NCI-H1694 treated with DMSO at 0.1 percent for 48 hours (cell line): ENCODE measurements around the gene GJB3.
"Not testable (repeated sequence)": the region's sequence is repeated elsewhere in the genome, so short reads cannot be mapped to it uniquely, and the experiment has no call there.

Experiments
- DNase-seq: peaks from one replicate; lab custom pipeline; 2025; lab: John Stamatoyannopoulos, UW

The GJB3 gene

DNA sequence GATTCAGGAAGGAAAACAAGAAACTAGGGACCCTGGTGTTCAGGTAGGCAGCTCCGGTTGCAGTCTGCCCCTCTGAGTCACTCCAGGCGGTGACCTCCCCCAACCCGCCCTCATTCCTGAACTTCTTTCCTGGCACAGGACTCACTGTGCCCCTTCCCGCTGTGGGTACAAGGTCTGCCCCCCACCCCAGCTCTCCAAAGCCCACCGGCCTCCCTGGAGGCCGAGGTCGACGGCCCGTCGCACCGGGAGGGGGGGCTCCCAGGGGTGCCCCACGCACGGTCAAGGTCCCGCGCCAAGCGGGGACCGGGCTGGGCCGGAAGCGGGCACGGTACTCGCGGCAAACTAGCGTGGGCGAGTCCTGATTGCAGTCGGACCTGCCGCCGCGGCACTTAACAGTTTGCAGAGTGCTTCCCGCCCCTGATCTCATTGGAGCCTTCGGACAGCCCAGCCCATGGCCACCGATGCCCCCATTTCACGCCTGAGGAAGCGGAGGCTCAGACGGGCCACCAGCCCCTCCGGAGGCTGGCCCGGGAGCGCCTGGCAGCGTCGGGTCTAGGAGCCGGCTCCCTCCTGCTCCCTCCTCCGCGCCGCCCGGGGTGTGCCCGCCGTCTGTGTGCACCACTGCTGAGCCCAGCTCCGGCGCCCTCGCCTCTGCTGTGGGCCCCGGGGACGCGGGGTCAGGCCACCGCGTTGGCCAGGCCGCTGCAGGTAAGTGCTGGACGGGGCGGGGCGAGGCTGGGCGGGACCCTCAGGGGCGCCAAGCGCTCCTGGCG is at the start of gene GJB3:
GJB3 (plus strand) TSS at position 144 of the 773 bp plus-strand sequence. CDS start 3,549 bp downstream, outside the sequence.
- DNase-seq, result no peak

DNA sequence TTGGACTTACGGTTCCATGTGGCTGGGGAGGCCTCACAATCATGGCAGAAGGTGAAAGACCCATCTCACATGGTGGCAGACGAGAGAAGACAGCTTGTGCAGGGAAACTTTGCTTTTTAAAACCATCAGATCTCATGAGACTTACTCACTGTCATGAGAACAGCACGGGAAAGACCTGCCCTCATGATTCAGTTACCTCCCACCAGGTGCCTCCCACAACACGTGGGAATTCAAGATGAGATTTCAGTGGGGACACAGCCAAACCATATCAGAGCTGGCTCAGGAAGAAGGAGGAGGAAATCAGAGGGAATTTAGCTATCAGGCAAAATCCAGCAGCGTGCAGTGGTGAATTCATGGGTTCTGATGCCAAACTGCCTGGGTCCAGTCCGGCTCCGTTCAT is 48.2 kb upstream of the GJB3 start:
- not testable (repeated sequence) for DNase-seq

DNA sequence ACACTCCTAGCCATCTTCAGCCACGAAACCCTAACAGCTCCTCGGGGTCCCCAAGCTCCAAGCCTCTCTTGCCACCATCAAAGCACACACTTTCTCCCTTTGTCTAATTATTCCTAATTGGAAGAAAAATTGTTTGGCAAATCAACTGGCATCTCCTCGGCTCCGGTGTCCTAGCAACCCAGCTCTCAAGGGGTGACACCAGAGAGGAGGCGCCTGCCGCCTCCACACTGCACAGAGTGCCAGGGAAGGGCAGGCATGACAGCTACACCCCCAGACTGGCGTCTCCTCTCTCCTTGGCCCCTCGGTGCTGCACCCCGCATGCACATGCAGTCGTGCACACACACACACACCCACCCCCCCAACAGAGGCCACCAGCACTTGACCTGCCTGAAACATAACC is 44.3 kb upstream of the GJB3 start:
- no peak for DNase-seq

DNA sequence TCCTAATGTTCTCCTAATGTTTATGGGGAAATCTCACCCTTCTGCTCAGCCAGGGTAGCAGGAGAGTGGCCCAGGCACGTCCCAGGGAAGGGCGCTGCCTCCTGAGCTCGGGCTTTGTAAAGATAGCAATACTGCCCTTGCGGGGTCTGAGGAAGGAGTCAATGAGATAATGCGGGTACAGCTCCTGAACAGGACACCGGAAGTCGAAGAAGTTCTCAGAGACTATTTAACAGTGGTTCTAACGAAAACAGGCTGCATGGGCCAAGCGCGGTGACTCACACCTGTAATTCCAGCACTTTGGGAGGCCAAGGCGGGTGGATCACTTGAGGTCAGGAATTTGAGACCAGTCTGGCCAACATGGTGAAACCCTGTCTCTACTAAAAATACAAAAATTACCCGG is 43.8 kb upstream of the GJB3 start:
- not testable (repeated sequence) for DNase-seq

DNA sequence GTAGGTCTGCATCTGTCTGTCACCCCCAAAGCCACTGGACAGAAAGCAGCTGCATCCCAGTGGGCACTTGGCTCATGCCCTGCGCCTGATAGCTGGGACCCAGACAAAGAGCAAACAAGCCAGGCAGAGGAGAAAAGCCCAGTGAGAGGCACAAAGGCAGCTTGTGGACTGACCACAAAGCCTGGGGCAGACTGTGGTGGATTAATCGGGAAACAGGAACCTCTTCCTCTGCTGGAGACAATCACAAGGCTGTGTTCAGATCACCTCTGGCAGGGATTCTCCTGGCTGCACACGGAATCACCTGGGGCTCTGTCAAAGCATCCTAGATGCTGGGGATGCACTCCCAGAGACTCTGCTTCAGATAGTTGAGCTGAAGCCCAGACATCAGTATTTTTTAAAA is 41.4 kb upstream of the GJB3 start:
- no peak for DNase-seq

DNA sequence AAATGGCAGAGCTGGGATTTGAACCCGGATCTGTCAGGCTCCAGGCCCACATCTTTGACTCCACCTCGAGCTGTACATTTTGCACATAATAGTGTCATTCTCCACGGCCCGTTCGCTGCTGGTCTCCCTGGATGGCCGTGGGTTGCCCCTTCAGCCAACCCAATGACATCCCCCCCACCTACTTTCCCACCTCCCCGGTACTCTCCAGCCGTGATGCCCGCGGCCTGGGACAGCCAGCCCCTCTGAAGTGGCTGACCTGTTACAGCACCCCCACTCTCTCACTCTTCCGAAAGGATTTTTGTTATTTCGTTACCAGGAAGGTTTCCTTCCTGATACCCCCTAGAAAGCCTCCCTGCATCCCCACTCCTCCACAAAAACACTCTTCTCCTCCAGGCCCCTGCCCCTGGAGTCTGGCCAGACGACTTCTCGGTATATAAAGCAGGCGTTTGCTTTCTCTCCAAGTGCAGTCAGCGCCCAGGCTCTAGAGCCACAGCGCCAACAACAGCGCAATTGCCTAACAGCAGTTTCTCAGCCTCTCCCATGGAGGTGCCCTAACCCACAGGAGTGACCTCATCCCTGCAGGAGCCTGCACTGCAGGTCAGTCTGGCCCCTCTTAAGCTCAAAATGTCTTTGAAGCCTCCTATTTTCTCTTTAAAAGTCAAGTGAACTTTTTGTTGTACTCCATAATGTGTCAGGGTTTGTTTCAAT is 40.7 kb upstream of the GJB3 start:
- DNase-seq, result no peak

DNA sequence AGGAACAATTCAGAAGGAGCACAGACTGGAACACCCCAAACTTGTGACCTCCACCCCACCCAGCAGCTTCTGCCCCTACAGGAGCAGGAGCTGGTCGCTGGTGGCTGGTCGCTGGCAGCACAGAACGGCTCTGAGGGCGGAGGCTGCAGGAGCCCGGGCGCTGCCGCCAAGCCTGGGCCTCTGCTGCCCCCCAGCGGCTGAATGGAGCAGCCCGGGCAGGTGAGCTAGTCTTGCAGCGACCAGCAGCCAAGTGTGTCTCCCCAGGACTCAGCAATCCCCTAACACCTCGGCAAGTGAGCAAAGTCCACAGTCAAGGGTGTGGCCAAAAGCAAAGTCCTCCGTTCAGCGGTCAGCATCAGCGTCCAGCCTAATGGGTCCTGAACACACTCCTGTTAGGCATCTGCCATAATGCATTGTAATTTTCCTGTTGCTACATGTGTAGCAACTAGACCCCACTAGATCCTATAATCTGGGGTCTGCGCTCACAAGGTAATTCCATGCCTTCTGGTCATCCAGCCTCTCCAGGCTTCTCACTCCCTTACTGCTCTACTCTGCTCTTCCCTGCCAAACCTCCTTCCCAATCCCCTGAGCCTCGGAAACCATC is 38.2 kb upstream of the GJB3 start:
- DNase-seq, result peak; percentile 19

DNA sequence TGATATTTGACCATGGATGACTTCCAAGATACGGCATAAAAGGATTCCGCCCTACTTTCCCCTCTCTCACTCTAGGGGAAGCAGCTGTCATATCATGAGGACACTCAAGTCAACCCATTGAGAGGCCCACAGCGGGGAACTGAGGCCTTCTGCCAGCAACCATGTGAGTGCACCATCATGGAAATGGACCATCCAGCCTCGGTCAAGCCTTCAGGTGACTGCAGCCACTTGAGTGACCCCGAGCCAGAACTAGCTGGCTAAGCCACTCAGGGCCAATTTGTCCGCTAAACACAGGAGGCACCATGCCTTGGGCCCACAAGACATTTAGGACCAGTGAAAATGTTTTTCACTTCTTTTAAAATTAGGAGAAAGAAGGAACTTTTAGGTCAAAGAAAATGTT is 37.2 kb upstream of the GJB3 start:
- no peak for DNase-seq

DNA sequence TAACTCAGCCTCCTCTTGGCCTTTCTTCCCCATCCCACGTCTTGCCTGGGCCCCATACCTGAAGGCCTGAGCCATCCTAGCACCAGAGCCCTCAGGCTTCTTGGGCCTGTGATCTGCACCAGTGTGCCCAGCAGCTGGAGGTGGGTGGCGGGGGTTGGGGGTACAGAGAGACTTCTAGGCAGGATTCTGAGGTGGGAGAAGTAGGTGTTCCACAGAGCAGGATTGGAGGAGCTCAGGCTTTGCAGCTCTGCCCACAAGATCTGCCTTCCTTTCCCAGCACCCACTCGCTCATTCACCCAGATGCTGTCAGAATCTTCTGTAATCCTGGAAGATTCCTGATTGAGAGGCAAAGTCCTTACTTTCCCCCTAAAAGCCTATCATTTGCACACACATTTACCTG is 36.2 kb upstream of the GJB3 start:
- no peak for DNase-seq

DNA sequence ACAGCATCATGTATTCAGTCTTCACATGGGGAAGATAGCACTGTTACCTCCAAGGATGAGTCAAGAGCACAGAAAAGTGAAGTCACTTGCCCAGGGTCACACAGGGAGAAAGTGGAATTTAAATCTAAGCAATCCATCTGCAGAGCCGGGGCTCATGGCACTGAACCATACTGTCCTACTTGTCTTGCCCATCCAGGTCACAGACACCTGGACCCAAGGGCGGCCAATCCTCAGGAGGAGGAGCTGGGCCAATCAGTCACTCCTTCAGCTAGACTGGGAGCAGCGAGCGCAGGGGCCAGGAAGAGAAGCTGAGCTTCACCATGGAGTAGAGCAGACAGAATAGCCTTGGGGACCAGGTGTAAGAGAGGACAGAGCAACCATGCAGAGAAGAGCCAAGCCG is 35.3 kb upstream of the GJB3 start:
- DNase-seq, result no peak

DNA sequence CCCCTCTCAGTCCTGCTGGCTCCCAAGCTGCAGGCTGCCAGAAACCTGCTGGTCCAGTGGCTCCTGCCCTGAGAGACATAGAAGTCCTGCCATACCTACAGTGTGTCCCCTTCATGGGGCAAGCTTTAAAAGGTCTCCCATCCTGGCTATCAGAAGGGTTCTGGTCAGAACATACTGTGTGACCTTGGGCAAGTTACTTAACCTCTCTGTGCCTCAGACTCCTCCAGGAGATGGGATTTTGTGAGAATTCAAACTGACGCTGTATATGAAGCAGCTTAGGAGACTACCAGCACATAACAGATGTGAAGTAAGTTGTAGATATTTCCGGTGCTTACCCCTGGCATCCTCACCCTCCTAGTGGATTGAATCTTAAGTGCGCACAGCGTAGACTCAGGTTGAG is 34.9 kb upstream of the GJB3 start:
- DNase-seq, result no peak

DNA sequence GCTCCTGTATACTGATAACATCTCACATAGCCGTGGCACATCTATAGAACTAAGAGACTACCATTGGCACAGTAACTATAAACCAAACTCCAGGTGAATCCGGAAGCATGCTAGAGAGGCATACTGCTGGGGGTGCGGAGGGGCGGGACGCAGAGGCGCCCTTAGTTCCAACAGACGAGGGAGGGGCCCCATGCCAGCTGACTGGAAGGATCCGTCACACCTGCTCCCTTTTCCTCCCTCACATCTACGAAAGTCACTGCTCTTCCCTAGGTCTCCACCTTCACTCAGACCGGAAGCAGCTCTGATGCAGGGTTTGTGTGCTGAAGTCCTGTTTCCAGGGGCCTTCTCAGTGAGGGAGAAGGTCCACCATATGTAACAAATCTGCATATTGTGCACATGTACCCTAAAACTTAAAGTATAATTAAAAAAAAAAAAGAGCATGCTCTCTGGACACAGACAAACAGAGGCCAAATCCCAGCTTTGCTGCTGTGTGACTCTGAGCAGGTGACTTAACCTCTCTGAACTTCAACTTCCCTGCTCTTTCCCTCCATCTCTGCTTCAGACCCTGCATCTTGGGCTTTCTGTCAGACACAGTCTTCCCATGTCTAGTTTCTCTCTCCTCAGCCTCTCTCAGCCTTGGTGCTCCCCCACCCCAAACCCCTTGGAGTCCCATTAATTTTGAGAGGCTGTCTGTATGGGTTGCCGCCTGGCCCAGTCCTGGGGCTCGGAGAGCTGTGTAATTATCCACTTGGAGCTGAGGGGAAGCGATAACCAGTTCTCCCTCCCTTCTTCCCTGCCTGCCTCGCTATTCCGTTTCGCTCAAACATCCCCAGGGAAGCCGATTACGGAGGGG is 34.0 kb upstream of the GJB3 start:
- no peak for DNase-seq

DNA sequence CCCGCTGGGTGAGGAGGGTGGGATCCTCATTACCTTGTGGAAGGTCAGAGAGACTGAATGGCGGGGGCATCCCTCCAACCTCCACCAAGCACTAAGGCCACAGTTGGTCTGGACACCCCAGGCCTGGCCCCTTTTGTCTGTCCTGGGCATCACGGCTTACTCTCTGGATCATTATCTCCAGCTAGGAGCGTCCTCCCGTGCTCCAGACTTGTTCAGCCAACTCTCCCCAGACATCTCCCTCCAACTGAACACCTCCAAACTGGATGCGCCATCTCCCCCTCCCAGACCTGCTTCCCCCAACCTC is 33.4 kb upstream of the GJB3 start:
- no peak for DNase-seq

DNA sequence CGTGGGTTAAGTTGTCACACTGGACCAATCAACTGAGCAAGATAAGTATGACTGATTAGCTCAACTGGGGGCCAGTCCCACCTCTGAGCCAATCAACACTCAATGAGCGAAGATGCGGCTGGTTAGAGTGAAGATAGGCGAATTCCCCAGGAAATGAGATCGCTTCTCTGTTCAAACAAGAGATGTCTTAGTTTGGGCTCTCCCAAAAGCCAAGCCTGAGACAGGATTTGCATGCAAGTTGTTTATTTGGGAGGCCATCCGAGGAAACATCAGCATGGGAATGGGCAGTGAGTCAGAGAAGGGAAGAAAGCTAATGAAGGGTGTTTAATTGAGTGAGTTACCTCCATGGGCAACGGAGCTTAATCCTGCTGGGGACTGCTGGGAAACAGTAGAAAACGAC is 31.0 kb upstream of the GJB3 start:
- DNase-seq, result no peak

DNA sequence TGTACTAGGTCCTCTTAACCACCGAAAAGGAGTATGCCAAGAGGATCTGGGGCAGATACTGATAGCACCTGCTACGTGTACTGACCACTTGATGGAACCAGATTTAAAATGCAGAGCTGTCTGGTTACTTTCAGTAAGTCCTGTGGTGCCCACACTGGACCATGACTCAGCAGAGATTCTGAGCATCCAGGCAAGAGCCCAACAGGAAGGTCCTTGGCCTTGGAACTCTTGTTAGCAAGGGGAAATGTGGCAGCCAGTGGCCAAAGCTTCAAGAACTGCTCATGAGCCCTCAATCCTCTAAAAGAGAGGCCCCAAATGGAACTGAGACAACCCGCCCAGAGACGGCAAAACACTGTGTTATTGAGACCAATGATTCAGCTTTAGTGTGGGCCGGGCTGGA is 30.4 kb upstream of the GJB3 start:
- DNase-seq, result no peak

DNA sequence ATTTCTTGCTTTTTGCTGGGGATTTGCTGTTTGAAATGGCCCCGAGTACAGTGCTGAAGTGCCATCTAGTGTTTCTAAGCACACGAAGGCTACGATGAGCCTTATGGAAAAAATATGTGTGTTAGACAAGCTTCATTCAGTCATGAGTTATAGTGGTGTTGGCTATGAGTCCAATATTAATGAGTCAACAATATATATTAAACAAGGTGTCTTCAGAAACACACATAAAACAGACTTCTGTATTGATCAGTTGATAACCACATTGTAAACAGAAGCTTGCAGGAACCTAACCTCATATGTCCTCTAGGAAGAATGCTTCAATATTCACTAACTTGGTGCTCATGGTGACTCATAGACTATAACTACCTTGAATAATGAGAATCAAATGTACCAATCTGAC is 27.9 kb upstream of the GJB3 start:
- no peak for DNase-seq

DNA sequence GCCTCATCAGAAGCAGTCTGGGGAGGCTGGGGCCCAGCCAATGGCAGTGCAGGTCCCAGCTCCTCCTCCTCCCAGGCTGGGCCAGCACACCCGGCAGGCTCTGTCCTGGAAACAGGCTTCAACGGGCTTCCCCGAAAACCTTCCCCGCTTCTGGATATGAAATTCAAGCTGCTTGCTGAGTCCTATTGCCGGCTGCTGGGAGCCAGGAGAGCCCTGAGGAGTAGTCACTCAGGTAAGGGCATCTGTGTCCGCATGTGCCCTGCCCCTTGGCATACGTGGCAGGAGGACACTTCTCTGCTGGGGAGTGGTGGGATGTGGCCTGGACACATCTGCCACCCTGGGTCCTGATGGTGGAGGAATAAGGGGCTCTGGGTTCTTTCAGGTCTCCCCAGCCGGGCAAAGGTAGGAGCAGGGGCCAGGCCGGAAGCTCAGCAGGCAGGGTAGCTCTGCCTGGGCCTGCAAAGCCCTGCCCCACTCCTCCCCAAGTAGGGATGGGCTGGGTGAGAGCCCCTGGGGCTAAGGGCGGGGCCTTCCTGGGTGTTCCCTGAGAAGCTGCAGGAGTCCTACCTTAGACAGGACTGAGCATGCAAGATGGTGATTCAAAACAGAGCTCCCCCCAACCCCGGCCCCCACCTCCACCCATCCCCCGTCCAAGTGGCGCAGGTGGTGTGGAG is 25.9 kb upstream of the GJB3 start, which contains the start of gene GJB5:
GJB5 (plus strand) TSS at position 84 of the 674 bp plus-strand sequence. CDS start 2,284 bp downstream, outside the sequence.
- DNase-seq, result no peak

DNA sequence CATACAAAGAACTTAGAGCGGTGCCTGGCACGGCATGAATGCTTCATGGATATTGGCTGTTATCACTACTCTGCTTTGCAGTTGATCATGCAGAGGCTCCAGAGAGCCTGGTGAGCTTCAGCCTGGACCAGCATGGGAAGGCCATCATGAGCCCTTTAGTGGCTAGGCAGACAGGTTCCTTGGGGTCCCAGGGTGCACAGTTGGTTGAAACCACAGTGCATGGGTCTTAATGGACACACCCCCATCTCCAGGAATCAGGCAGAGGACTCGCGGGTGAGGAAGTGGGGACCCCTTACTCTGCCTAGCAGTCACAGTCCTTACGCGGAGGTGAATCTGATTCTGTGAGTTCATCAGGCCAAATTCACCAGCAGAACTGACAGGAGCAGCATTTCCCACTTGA is 25.1 kb upstream of the GJB3 start:
- DNase-seq, result no peak

DNA sequence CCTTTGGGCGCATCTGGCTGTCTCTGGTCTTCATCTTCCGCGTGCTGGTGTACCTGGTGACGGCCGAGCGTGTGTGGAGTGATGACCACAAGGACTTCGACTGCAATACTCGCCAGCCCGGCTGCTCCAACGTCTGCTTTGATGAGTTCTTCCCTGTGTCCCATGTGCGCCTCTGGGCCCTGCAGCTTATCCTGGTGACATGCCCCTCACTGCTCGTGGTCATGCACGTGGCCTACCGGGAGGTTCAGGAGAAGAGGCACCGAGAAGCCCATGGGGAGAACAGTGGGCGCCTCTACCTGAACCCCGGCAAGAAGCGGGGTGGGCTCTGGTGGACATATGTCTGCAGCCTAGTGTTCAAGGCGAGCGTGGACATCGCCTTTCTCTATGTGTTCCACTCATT is 23.6 kb upstream of the GJB3 start:
- no peak for DNase-seq

DNA sequence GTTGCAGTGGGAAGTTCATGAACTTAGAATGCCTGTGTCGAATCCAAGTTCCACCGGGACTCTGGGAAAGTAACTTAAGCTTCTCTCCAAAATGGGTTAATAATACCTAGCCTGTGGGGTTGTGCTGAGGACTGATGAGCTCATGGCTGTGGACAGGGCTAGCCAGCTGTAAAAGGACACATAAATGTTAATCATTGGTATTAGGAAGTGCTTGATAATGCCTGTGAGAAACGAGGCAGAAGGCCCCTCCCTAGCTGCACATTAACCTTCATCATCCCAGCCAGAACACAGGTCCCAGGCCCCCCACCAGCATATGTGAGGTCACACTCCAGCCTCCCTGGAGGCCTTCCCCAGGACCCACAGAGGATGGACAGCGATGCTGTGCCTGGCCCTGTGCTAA is 22.3 kb upstream of the GJB3 start:
- no peak for DNase-seq

DNA sequence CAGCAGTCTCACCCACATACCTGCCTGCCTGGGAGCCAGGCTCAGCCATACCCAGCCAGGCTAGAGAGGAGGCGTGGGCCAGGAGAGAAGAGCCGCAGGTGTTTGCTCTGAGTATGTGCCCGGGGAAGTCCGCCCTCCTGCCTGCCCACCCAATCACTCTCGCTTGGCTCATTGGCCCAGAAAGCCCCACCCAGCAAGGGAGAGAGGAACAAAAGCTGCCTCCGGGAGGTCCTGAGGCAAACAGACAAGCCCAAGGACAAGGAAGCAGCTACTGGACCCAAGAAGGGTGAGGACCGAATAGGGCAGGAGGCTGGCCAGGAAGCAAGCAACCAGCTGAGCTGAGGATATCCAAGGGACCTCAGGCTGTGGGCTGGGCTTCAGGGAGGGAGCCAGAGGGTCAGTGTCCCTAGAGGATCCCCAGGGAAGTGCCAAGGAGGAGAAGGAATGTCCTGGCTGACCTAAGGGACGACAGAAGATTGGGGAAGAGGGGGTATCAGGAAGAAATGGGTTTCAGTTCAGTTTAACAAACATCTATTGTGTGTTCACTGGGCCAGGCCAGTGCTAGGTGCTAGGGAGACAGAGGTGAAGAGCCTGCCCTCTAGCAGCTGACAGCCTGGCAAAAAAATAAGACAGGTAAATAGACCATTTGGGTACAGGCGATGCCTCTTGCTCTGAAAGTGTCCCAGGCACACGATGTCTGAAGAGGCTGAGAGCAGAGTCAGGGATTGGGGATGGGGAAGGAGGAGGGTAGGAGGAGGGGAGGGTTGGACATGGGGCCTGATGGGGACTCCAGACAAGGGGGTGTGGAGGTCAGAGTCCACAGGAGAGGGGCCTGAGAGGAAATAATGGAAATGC is 21.3 kb upstream of the GJB3 start, which contains the start of gene GJB4:
GJB4 (plus strand) TSS at position 238 of the 855 bp plus-strand sequence. CDS start 1,515 bp downstream, outside the sequence.
- DNase-seq, result no peak
